Thoracic aorta (tissue), 2 donors: ENCODE measurements around the gene MRPS12. TPM values are rescaled to one million over a fixed set of nuclear protein-coding genes. Genes with fewer than 3 reads are reported as not detected.
"Not testable (repeated sequence)": the region's sequence is repeated elsewhere in the genome, so short reads cannot be mapped to it uniquely, and the experiment has no call there.

Experiments used
- ATAC-seq: fragments of 150-250 bp; one replicate; pipeline ENCODE4 v1.8.0; 2017; ENCODE audit warnings: low read depth; ENCODE audit not compliant: insufficient number of reproducible peaks, low FRiP score
- DNase-seq: peaks from one replicate; pipeline ENCODE4 v3.0.0-alpha.2; 2020; ENCODE audit warnings: low spot score
- H3K27ac ChIP-seq, 2 donors: fragments of 200-600 bp; sonication (generic); 1 replicate in 1 of 2; 2 replicates in 1 of 2; pipeline ENCODE4 v1.5.1; 2016; ENCODE audit warnings: mild to moderate bottlenecking in 2 of 2, moderate library complexity in 2 of 2
- H3K27me3 ChIP-seq: fragments of 200-600 bp; sonication (generic); replicated peaks from 2 replicates; pipeline ENCODE4 v1.6.0; 2016; ENCODE audit warnings: mild to moderate bottlenecking; ENCODE audit not compliant: insufficient read depth
- H3K36me3 ChIP-seq: fragments of 200-600 bp; sonication (generic); one replicate; pipeline ENCODE4 v1.5.1; 2016
- H3K4me1 ChIP-seq, 2 donors: fragments of 200-600 bp; sonication (generic); 1 replicate in 1 of 2; 2 replicates in 1 of 2; pipeline versions ENCODE4 v1.5.1 to v1.6.0; 2016; ENCODE audit warnings: low read depth in 2 of 2, mild to moderate bottlenecking in 1 of 2; ENCODE audit not compliant: control insufficient read depth in 1 of 2
- H3K4me3 ChIP-seq: fragments of 200-600 bp; sonication (generic); 2 replicates; pipeline ENCODE4 v1.5.1; 2016; ENCODE audit warnings: mild to moderate bottlenecking
- H3K9me3 ChIP-seq: fragments of 200-600 bp; sonication (generic); 2 replicates; pipeline ENCODE4 v1.5.1; 2016
- total RNA-seq, 2 donors: library from RNA; depleted of rRNA; stranded (reverse); fragments of >200 nt; gene quantifications; one replicate each; pipeline versions ENCODE4 v1.1.0 to v1.2.3, GENCODE V29; 2016
- TF ChIP-seq, protein P1 (sequence below): fragments of 200-600 bp; sonication (generic); IDR thresholded peaks from one replicate; pipeline ENCODE4 v1.5.1; 2019; ENCODE audit warnings: antibody characterized with exemption

MRPS12 gene
- total RNA-seq, 2 donors from 2014 or later: 24.2 to 32.5 TPM

DNA sequence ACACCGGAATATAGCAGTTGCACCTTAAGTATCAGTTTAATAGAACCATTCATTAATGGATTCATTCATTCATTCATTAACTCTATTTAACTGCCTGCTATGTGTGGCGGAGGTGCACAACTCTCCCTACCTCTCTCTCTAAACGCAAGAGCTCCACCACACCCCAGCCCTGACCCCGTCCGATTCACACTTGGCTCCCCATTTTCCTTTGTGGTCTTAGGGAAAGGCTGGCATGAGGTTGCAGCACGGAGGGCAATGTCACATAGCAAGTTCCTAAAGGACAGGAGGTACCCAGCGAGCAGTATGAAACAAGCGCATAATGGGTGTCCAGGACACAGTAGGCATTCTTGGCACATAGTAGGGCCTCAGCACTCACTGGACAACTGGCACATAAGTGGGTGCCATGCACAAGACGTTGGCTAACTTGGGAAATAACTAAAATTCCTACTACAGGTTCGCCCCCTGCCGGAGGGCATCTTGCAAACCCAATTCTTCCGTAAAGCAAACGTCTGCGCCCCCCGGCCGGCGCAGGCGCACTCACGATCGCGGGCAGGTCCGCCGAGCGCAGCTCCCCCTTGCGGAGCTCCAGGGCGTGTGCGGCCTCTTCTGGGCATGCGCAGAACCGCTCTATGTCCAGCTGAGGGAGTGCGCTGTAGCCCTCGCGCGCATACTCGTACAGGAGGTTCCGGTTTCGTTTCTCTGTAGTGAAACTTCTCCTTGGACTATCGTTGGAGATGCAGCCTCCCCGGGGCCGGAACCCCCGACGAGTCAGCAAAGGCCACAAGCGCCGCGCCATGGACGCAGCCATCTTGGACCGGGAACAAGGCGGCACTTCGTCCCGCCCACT lies 592 bp upstream of the MRPS12 start, which contains the start of gene SARS2:
Gene SARS2 (minus strand): TSS at position 835 of the 847 bp plus-strand sequence. CDS start 27 bp downstream, at position 808.
- ATAC-seq (peak; percentile 85), DNase-seq (peak; percentile 64)
- peaks cover 8% of the 10 kb centered on the region for H3K36me3 ChIP-seq
- TF ChIP-seq, protein P1, sequence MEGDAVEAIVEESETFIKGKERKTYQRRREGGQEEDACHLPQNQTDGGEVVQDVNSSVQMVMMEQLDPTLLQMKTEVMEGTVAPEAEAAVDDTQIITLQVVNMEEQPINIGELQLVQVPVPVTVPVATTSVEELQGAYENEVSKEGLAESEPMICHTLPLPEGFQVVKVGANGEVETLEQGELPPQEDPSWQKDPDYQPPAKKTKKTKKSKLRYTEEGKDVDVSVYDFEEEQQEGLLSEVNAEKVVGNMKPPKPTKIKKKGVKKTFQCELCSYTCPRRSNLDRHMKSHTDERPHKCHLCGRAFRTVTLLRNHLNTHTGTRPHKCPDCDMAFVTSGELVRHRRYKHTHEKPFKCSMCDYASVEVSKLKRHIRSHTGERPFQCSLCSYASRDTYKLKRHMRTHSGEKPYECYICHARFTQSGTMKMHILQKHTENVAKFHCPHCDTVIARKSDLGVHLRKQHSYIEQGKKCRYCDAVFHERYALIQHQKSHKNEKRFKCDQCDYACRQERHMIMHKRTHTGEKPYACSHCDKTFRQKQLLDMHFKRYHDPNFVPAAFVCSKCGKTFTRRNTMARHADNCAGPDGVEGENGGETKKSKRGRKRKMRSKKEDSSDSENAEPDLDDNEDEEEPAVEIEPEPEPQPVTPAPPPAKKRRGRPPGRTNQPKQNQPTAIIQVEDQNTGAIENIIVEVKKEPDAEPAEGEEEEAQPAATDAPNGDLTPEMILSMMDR: peak; percentile 97
- peaks cover 8 to 15% of the 10 kb centered on the region in 2 donors for H3K4me1 ChIP-seq
- H3K4me3 ChIP-seq: peak within 1 kb of the TSS; percentile 87
- H3K27ac ChIP-seq: peak within 1 kb of the TSS; percentile 68 to 83
- no peaks in the 10 kb centered on the region for H3K27me3 ChIP-seq
- H3K9me3 ChIP-seq: no peaks in the 10 kb centered on the region

DNA sequence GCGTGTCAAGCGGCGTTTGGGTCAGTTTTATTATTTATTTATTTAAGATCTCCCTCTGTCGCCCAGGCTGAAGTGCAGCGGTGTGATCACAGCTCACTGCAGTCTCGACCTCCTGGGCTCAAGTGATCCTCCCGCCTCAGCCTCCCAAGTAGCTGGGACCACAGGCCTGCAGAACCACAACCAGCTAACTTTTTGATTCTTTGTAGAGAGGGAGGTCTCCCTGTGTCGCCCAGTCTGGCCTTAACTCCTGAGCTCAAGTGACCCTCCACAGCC lies 713 bp downstream of the MRPS12 start:
- no peak for DNase-seq
- Histone ChIP-seq H3K27ac (peak overlapping the region in 1 of 2 donors; percentile 68), H3K4me1 (peaks cover 8 to 15% of the 10 kb centered on the region in 2 donors), H3K9me3 (no peaks in the 10 kb centered on the region), H3K27me3 (no peaks in the 10 kb centered on the region), H3K36me3 (peaks cover 8% of the 10 kb centered on the region), H3K4me3 (peak overlapping the region; percentile 87)
- no peak for ATAC-seq
- TF ChIP-seq, protein P1: no peak

DNA sequence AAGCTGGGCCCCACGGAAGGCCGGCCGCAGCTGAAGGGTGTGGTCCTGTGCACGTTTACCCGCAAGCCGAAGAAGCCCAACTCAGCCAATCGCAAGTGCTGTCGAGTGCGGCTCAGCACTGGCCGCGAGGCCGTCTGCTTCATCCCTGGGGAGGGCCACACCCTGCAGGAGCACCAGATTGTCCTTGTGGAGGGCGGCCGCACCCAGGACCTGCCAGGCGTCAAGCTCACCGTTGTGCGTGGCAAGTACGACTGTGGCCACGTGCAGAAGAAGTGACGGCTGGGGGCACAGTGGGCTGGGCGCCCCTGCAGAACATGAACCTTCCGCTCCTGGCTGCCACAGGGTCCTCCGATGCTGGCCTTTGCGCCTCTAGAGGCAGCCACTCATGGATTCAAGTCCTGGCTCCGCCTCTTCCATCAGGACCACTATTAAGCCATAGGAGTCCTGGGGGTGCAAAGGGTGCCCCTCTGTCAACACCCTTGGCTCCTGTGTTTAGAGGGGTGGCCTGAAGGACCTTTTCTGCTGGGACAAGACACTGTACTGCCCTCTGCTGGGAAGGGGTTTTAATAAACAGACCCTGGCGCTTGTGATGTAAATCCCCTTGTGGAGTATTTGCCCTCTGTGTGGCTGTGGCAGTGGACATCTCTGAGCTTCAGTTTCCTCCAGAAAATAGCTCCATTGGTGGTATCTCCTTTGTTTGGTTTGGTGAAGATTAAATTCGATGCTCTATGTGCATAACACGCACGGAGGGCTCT lies 1.9 kb downstream of the MRPS12 start:
- no peak overlapping the region for H3K27ac ChIP-seq
- H3K4me3 ChIP-seq: no peak overlapping the region
- DNase-seq (no peak), ATAC-seq (no peak)
- no peaks in the 10 kb centered on the region for H3K9me3 ChIP-seq
- peaks cover 8% of the 10 kb centered on the region for H3K36me3 ChIP-seq
- H3K4me1 ChIP-seq: peaks cover 8 to 15% of the 10 kb centered on the region in 2 donors
- TF ChIP-seq, protein P1: no peak
- H3K27me3 ChIP-seq: no peaks in the 10 kb centered on the region

DNA sequence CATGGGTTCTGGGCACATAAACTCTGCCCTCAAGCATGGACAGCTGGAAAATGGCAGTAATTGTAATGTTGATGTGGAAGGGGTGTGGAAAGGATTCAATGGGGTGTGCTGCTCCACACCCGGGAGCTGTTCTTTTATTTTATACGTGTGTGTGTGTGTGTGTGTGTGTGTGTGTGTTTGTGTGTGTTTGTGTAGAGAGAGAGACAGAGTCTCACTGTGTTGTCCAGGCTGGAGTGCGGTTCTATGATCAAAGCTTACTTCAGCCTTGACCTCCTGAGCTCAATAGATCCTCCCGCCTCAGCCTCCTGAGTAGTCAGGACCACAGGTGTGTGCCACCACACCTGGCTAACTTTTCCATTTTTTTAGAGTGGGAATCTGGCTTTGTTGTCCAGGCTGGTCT lies 2.8 kb downstream of the MRPS12 start:
- H3K27me3 ChIP-seq: no peaks in the 10 kb centered on the region
- no peak overlapping the region for H3K4me3 ChIP-seq
- peaks cover 8 to 15% of the 10 kb centered on the region in 2 donors for H3K4me1 ChIP-seq
- peaks cover 8% of the 10 kb centered on the region for H3K36me3 ChIP-seq
- H3K27ac ChIP-seq: no peak overlapping the region
- no peak for DNase-seq
- TF ChIP-seq, protein P1: no peak
- no peak for ATAC-seq
- H3K9me3 ChIP-seq: no peaks in the 10 kb centered on the region

DNA sequence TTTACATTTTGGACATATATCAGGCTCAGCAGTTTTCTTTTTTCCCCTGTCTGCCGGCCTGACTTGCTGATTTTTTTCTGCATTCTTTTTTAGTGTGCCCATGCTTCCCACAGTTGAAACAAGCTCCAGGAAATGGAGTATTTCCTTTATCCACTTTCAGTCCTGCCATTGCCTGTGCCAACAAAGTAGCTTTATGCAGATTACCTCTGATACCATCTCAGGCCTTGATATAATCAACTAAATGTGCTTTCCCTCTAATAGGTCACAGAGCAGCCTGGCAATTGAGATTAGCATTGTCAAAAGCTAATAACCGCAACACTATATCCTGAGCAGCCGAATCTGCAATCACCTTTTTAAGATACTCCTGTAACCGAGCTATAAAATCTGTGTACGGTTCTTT lies 9.2 kb downstream of the MRPS12 start:
- Histone ChIP-seq H3K4me1 (no peaks in the 10 kb centered on the region), H3K27ac (no peak overlapping the region), H3K36me3 (no peaks in the 10 kb centered on the region), H3K27me3 (no peaks in the 10 kb centered on the region), H3K9me3 (no peaks in the 10 kb centered on the region), H3K4me3 (no peak overlapping the region)
- TF ChIP-seq, protein P1: no peak
- DNase-seq (no peak), ATAC-seq (no peak)

DNA sequence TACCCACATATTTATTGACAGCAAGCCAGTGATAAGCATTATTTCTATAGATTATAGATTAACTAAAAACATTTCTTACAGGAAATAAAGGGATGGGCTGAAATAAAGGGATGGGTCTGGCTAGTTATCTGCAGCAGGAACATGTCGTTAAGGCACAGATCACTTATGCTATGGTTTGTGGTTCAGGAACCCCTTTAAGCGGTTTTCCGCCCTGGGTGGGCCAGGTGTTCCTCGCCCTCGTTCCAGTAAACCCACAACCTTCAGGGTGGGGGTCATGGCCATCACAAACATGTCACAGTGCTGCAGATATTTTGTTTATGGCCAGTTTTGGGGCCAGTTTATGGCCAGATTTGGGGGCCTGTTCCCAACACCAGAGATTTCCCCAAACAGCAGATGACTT lies 10.7 kb downstream of the MRPS12 start:
- H3K36me3 ChIP-seq, H3K27ac ChIP-seq, DNase-seq, H3K4me1 ChIP-seq, H3K4me3 ChIP-seq, ATAC-seq, H3K27me3 ChIP-seq, H3K9me3 ChIP-seq: not testable (repeated sequence)
